Loucy (cell line): ENCODE measurements around the gene CCDC91.

ENCODE experiments used
- H2AFZ ChIP-seq: fragments of 200-600 bp; sonication (generic); 2 replicates; pipeline ENCODE4 v1.6.0; 2016; ENCODE audit warnings: antibody characterized with exemption, mild to moderate bottlenecking, low read length, moderate library complexity
- H3F3A ChIP-seq: fragments of 200-600 bp; 2 replicates; pipeline ENCODE4 v1.6.0; 2016; ENCODE audit warnings: antibody characterized with exemption, low read depth, mild to moderate bottlenecking
- H3K27me3 ChIP-seq: fragments of 200-600 bp; sonication (generic); 2 replicates; pipeline ENCODE4 v1.6.1; 2014; ENCODE audit warnings: low read length, mild to moderate bottlenecking; ENCODE audit not compliant: insufficient read depth, poor library complexity, severe bottlenecking
- H3K36me3 ChIP-seq: fragments of 200-600 bp; sonication (generic); 2 replicates; pipeline ENCODE4 v1.6.1; 2016; ENCODE audit warnings: low read length; ENCODE audit not compliant: insufficient read depth
- H3K4me1 ChIP-seq: fragments of 200-600 bp; sonication (generic); 2 replicates; pipeline ENCODE4 v1.5.1; 2014; ENCODE audit warnings: low read length, mild to moderate bottlenecking; ENCODE audit not compliant: insufficient read depth, poor library complexity, severe bottlenecking
- H3K4me2 ChIP-seq: fragments of 200-600 bp; sonication (generic); 2 replicates; pipeline ENCODE4 v1.6.0; 2014; ENCODE audit warnings: antibody characterized with exemption, low read length, low read depth, mild to moderate bottlenecking; ENCODE audit not compliant: poor library complexity, severe bottlenecking
- H3K4me3 ChIP-seq: fragments of 200-600 bp; sonication (generic); 2 replicates; pipeline ENCODE4 v1.5.1; 2014; ENCODE audit warnings: low read length, mild to moderate bottlenecking, mixed read lengths; ENCODE audit not compliant: poor library complexity, severe bottlenecking
- H3K79me2 ChIP-seq: fragments of 200-600 bp; sonication (generic); 2 replicates; pipeline ENCODE4 v1.6.1; 2014; ENCODE audit warnings: low read length; ENCODE audit not compliant: insufficient read depth
- H3K9ac ChIP-seq: fragments of 200-600 bp; sonication (generic); 2 replicates; pipeline ENCODE4 v1.6.0; 2014; ENCODE audit warnings: mild to moderate bottlenecking, low read depth, low read length, moderate library complexity; ENCODE audit not compliant: poor library complexity, severe bottlenecking
- H3K9me2 ChIP-seq: fragments of 200-600 bp; sonication (generic); replicated peaks from 2 replicates; pipeline ENCODE4 v1.6.1; 2016; ENCODE audit warnings: low read depth, low read length, mixed read lengths
- H3K9me3 ChIP-seq: fragments of 200-600 bp; sonication (generic); 2 replicates; pipeline ENCODE4 v1.6.1; 2014; ENCODE audit warnings: mild to moderate bottlenecking, antibody characterized with exemption, low read length, low read depth; ENCODE audit not compliant: insufficient read depth
- H4K20me1 ChIP-seq: fragments of 200-600 bp; sonication (generic); 2 replicates; pipeline ENCODE4 v1.6.0; 2014; ENCODE audit warnings: antibody characterized with exemption, low read length, mild to moderate bottlenecking; ENCODE audit not compliant: insufficient read depth, poor library complexity, severe bottlenecking
- CTCF ChIP-seq: fragments of 200-600 bp; sonication (generic); conservative IDR thresholded peaks from 2 replicates; pipeline ENCODE4 v1.5.1; 2014; ENCODE audit warnings: mild to moderate bottlenecking, antibody characterized with exemption, low read length
- EZH2phosphoT487 ChIP-seq: fragments of 200-600 bp; IDR thresholded peaks from 2 replicates; pipeline ENCODE4 v1.6.1; 2018; ENCODE audit warnings: antibody characterized with exemption, mild to moderate bottlenecking, moderate library complexity, borderline replicate concordance

The CCDC91 gene

GRCh38 chr12:28292699-28293098 is 102.4 kb downstream of the CCDC91 start:
- peaks cover 19% of the 10 kb centered on the region; the same call in 1 of the 2 replicates for H3K79me2 ChIP-seq
- no peaks in the 10 kb centered on the region for H3K27me3 ChIP-seq
- H3K36me3 ChIP-seq, result peaks cover 17% of the 10 kb centered on the region; the same call in 1 of the 2 replicates
- no peak overlapping the region for H3K4me2 ChIP-seq
- peaks cover 27% of the 10 kb centered on the region; the same call in 1 of the 2 replicates for H3K9me3 ChIP-seq
- no peak overlapping the region for H3K4me3 ChIP-seq
- no peaks in the 10 kb centered on the region for H4K20me1 ChIP-seq
- TF ChIP-seq EZH2phosphoT487 (no peak), CTCF (no peak)
- no peaks in the 10 kb centered on the region for H3F3A ChIP-seq
- no peak overlapping the region for H2AFZ ChIP-seq
- no peaks in the 10 kb centered on the region for H3K9me2 ChIP-seq
- no peaks in the 10 kb centered on the region for H3K4me1 ChIP-seq
- H3K9ac ChIP-seq, result no peak overlapping the region

GRCh38 chr12:28294300-28294699 is 104.0 kb downstream of the CCDC91 start:
- H3K36me3 ChIP-seq, result peaks cover 17% of the 10 kb centered on the region; the same call in 1 of the 2 replicates
- H4K20me1 ChIP-seq, result no peaks in the 10 kb centered on the region
- H3K9me2 ChIP-seq, result no peaks in the 10 kb centered on the region
- no peak overlapping the region for H3K4me2 ChIP-seq
- peaks cover 7% of the 10 kb centered on the region; the same call in 1 of the 2 replicates for H3K79me2 ChIP-seq
- H3K27me3 ChIP-seq, result no peaks in the 10 kb centered on the region
- TF ChIP-seq EZH2phosphoT487, result no peak
- no peak for TF ChIP-seq CTCF
- H3K9ac ChIP-seq, result no peak overlapping the region
- no peak overlapping the region for H3K4me3 ChIP-seq
- H3K4me1 ChIP-seq, result peaks cover 6% of the 10 kb centered on the region
- H3K9me3 ChIP-seq, result peaks cover 18% of the 10 kb centered on the region; the same call in 1 of the 2 replicates
- H2AFZ ChIP-seq, result no peak overlapping the region
- no peaks in the 10 kb centered on the region for H3F3A ChIP-seq

GRCh38 chr12:28296287-28296686 is 106.0 kb downstream of the CCDC91 start:
- Histone ChIP-seq H3K9ac (no peak overlapping the region), H3K27me3 (no peaks in the 10 kb centered on the region), H3K4me1 (peaks cover 8% of the 10 kb centered on the region), H3K79me2 (no peaks in the 10 kb centered on the region), H3K4me3 (no peak overlapping the region), H3K36me3 (peaks cover 11% of the 10 kb centered on the region; the same call in 1 of the 2 replicates), H3K4me2 (no peak overlapping the region), H3F3A (no peaks in the 10 kb centered on the region), H3K9me3 (peaks cover under 1% of the 10 kb centered on the region; the same call in 1 of the 2 replicates), H3K9me2 (no peaks in the 10 kb centered on the region), H2AFZ (no peak overlapping the region), H4K20me1 (no peaks in the 10 kb centered on the region)
- TF ChIP-seq CTCF, result no peak
- no peak for TF ChIP-seq EZH2phosphoT487
